Measurements from ENCODE around the gene CFL1.
"Not testable (repeated sequence)": the region's sequence is repeated elsewhere in the genome, so short reads cannot be mapped to it uniquely, and the experiment has no call there.

Gene CFL1

GRCh38 chr11:65859812-65860277, 1.9 kb upstream of the CFL1 start:
- peak overlapping the region; percentile 91 for H3K4me3 ChIP-seq (ENCODE audit: low read depth, low read length)

DNA sequence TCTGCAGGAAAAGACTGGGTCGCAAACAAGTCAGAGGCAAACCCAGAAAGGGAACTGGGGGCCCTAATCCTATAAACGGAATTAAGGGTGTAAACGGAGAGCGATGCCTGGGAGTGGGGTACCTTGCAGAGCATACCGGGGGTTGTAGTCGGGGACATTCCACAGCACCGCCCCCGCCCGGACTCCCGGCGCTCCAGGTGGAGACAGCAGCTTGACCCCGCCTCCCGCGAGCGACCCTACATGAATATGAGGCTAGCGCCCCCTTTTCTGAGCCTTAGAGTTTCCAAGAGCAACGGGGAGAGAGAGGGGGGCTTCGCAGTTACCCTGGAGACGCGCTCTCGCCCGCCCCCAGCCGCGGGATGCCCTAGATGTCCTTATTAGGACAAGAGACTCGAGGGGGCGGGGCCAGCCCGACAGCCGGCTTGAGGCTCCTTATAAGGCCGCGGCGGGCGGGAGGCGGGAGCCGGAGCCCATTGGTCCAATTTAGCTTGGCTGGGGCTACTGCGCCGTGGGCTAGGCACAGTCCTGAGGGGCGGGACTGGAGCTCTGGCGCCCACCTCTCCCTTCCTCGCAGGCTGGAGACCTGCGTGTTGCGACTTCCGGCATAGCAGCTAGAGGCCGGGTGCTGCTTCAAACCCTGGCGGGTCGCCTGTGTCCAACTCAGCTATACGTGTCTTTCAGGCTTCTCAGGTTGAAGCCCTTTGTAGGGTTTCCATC, 1.3 kb upstream of the CFL1 start:
- H3K4me3 ChIP-seq (ENCODE audit: low read depth, low read length): peak overlapping the region; percentile 91

DNA sequence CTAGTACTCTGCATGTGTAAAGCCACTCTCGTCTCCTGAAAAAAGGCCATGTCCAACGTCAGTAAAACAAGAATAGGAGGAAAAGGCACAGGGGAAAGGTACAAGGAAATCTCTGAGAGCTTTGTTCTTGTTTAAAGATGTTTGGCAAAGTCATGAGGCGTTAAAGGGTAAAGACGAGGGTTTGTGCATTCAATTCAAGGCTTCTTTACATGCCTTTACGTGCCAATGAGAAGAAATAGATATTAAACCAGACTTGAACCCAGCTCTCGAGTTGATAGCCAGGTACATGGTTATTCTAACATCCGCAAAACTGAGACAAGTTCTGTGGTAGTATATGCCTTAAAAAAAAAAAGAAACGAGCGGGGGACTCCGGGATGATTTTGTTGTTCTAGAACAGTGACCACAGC, 704 bp upstream of the CFL1 start:
- peak overlapping the region; percentile 44 for H3K4me3 ChIP-seq (ENCODE audit: low read depth, low read length)

GRCh38 chr11:65857500-65857852, 504 bp downstream of the CFL1 start:
- peak overlapping the region; percentile 93 for H3K4me3 ChIP-seq (ENCODE audit: low read depth, low read length)

DNA sequence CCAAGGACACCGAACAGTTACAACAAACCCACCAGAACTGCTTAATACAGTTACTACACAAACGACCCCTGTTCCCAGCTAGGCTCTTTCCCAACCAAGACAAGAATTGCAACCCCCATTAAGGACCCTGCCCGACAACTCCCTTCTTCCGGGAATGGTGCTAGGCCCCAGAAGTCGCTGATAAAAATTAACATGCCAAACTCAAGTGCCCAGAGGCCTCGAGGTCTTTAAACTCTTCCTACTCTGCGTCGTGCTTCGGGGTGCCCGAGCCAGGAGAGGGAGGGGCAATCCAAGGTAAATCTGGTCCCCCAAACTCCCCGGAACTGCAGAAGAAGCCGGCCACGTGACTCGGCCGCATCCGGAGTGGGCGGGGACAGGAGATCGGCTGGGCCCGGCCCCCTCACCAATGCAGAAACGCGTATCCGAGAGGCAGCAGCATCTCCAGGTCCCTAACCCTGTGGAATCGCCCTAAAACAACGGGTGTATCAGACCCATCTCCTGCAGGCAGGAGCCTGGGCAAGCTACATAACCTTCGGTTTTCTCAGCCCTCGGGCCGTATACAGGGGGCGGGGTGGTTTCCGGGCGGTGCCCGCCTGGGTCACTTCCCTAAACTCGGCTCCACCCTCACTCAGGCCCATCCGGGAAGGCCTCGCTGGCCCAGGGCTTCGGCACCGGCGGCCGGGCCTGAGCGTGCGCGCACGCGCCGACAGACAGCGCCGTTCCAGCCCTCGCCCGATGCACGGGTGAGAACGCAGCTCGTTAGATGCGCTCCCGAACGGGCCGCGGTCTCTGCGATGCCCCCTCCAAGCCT, 1.1 kb downstream of the CFL1 start:
- peak overlapping the region; percentile 93 for H3K4me3 ChIP-seq (ENCODE audit: low read depth, low read length)

GRCh38 chr11:65855927-65856363, 2.0 kb downstream of the CFL1 start:
- no peak overlapping the region for H3K4me3 ChIP-seq (ENCODE audit: low read depth, low read length)

DNA sequence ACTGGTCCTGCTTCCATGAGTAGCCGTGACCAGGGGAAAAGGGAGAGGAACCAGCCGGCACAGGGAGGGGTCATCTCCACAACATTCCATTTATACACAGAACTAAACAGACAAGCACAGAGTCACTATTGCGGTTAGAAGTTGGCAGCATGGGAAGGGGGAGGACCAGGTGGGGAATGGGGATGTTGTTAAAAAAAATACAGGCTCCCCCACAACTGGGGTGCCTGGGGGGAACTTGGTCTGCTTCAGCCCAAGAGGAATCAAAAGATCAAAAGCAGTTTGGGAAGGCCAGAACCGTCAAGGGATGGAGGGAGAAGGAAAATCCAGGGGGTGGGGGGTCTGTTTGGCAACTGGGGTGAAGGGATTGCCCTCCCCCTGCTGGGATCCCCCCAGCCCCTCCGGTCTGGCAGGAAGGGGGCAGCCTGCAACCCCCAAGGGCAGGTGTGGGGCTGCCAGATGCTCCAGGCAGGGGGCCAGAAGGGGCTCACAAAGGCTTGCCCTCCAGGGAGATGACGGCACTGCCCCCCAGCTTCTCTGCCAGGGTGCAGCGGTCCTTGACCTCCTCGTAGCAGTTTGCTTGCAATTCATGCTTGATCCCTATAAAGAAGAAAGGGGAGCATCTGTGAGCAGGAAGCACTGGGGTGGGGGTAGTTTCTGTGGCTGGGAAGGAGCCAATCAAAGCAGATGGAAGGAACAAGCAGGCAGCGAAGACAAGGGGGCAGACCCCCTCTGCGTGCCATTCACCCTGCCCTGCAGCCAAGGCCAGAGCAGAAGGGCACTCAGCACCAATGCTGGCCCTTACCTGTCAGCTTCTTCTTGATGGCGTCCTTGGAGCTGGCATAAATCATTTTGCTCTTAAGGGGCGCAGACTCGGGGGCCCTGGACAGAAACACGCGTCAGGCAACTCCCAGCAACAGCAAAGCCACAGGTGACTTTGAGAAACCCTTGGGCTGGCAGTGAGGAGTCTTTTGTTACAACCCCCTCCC, 2.8 kb downstream of the CFL1 start:
- H3K4me3 ChIP-seq (ENCODE audit: low read depth, low read length): no peak overlapping the region

- H3K4me3 ChIP-seq (ENCODE audit: low read depth, low read length): no peak overlapping the region
These were observed 3.8 kb downstream of the CFL1 start for GRCh38 chr11:65854161-65854592.

DNA sequence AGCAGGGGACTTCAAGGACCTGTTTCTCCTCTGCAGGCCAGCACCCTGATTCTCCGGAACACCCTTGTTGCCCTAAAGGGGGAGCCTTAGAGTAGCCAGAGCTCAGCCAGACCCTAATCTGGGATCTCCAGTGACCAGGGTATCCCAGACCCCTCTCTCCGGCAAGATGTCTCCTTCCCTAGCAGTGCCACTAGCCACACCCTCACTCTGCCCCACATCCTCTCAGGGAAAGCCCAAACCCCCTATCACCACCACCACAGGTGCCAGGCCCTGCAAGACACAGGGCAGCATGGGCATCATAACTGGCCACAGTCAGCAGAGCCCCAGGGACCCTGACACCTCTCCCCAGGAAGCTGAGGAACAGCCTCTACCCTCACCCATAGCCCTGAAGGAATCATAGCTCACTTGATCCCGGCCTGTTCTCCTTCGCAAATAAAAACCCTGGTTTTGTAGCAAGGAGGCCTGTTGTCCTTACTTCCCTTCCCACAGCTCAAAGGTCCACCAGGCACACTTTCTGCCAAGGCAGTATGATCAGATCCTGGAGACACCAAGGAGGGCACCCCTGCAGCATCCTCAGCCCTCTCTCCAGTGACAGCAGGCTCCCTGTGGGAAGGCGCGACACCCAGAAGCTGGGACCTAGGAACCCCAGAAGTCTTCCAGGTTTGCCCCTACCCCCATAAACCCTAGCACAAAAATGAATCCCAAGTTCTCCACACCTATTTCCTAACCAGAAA, 4.6 kb downstream of the CFL1 start:
- H3K4me3 ChIP-seq (ENCODE audit: low read depth, low read length): no peak overlapping the region

DNA sequence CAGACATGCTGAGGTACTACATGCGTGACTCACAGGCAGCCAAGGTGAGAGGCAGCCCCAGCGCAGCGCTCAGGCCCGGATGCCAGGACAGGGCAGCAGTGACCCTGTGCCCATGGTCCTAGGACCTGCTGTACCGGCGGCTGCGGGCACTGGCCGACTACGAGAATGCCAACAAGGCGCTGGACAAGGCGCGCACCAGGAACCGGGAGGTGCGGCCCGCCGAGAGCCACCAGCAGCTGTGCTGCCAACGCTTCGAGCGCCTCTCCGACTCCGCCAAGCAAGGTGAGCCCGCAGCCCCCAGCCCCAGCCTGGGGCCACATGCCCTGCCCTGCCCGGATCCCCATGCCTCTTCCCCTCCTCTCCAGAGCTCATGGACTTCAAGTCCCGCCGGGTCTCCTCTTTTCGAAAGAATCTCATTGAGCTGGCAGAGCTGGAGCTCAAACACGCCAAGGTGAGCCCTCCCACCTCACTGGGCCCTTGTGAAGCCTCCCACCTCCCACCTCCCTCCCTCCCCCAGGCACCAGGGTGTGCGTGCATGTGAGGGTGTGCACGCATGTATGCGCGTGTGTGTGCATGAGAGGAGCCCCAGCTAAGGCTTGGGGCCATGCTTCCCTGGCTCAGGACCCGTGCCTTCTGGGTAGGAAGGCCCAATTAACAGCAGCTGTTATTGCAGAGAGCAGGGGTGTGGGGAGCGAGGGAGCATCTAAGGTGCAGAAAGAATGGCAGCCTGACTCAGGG, 5.3 kb downstream of the CFL1 start:
- no peak overlapping the region for H3K4me3 ChIP-seq (ENCODE audit: low read depth, low read length)

- no peak overlapping the region for H3K4me3 ChIP-seq (ENCODE audit: low read depth, low read length)
These were observed 6.0 kb downstream of the CFL1 start for GRCh38 chr11:65851811-65852507.

- no peak overlapping the region for H3K4me3 ChIP-seq (ENCODE audit: low read depth, low read length)
These were observed 6.8 kb downstream of the CFL1 start for GRCh38 chr11:65851083-65851579.

- H3K4me3 ChIP-seq (ENCODE audit: low read depth, low read length): no peak overlapping the region
These were observed 7.5 kb downstream of the CFL1 start for GRCh38 chr11:65850217-65851082.

GRCh38 chr11:65849771-65850216, 8.2 kb downstream of the CFL1 start:
- no peak overlapping the region for H3K4me3 ChIP-seq (ENCODE audit: low read depth, low read length)

DNA sequence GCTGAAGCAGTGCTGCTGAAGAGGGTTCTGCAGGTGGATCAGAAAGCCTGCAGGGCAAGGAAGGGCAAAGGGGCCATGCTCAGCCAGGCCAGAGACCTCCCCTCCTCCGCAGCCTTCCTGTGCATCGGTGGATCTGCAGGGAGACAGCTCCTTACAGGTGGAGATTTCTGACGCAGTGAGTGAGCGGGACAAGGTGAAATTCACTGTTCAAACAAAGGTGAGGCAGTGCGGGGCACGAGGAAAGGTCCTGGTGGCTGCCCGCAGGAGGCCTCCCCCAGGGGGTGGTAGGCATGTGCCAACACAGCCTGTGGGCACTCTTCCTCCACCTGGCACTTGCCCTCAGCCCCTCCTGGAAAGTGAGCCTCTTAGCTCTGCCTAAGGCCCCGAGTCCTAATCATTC, 8.6 kb downstream of the CFL1 start:
- no peak overlapping the region for H3K4me3 ChIP-seq (ENCODE audit: low read depth, low read length)

GRCh38 chr11:65848693-65849092, 9.3 kb downstream of the CFL1 start:
- not testable (repeated sequence) for H3K4me3 ChIP-seq (ENCODE audit: low read depth, low read length)

DNA sequence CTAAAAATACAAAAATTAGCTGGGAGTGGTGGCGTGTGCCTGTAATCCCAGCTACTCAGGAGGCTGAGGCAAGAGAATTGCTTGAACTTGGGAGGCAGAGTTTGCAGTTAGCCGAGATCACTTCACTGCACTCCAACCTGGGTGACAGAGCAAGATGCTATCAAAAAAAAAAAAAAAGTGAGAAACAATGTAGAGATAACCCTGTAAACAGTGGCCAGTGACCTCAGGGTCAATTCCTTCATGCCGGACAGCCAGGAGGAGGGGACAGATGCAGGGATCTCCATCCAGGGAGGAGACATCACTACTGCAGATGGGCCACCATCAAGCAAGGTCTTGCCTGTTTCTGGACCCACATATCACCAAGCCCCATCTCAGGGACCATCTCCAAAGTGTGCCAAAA, 10.2 kb downstream of the CFL1 start:
- H3K4me3 ChIP-seq (ENCODE audit: low read depth, low read length): no peak overlapping the region

Measured in iPS-11a (cell line).